GM21381 (cell line): Measurements from ENCODE around the gene EGFL7.

Source experiments
- ATAC-seq: cut with Tn5 transposase; IDR thresholded peaks from one replicate; pipeline ENCODE4 v1.9.1; 2021; ENCODE audit warnings: mild to moderate bottlenecking, moderate library complexity; ENCODE audit not compliant: unreplicated experiment

The EGFL7 gene

GRCh38 chr9:136658849-136659535 is 3.7 kb upstream of the EGFL7 start:
- no peak for ATAC-seq

- no peak for ATAC-seq
These were observed 2.6 kb upstream of the EGFL7 start for GRCh38 chr9:136659861-136660784.

GRCh38 chr9:136660971-136661550 is 1.7 kb upstream of the EGFL7 start:
- ATAC-seq: no peak

- ATAC-seq: no peak
These were observed 933 bp upstream of the EGFL7 start for GRCh38 chr9:136661641-136662325.

GRCh38 chr9:136662326-136662655 is 425 bp upstream of the EGFL7 start:
- ATAC-seq: no peak

- no peak for ATAC-seq
These were observed 1.5 kb downstream of the EGFL7 start for GRCh38 chr9:136664000-136664915.

GRCh38 chr9:136665111-136665703 is 2.5 kb downstream of the EGFL7 start:
- no peak for ATAC-seq

GRCh38 chr9:136665704-136666371 is 3.1 kb downstream of the EGFL7 start:
- ATAC-seq: no peak

GRCh38 chr9:136666372-136667213 is 3.9 kb downstream of the EGFL7 start:
- no peak for ATAC-seq

GRCh38 chr9:136667214-136667939 is 4.7 kb downstream of the EGFL7 start:
- no peak for ATAC-seq

- no peak for ATAC-seq
These were observed 5.4 kb downstream of the EGFL7 start for GRCh38 chr9:136667940-136668760.

GRCh38 chr9:136668983-136669790 is 6.5 kb downstream of the EGFL7 start:
- ATAC-seq: no peak

GRCh38 chr9:136669791-136670464 is 7.2 kb downstream of the EGFL7 start:
- ATAC-seq: no peak

- no peak for ATAC-seq
These were observed 8.0 kb downstream of the EGFL7 start for GRCh38 chr9:136670576-136671253.

- no peak for ATAC-seq
These were observed 8.5 kb downstream of the EGFL7 start for GRCh38 chr9:136671254-136671614.
